UCSD-AML1 (cell line): Measurements from ENCODE around the gene SPATA20.

Experiments used
- DNase-seq: peaks from one replicate; lab custom pipeline; 2025; ENCODE audit not compliant: unreplicated experiment; lab: John Stamatoyannopoulos, UW

Gene SPATA20

GRCh38 chr17:50547035-50547735 is at the start of gene SPATA20:
Gene SPATA20 (plus strand): TSS chr17:50547174. CDS start chr17:50547209, 35 bp downstream.
- peak; percentile 92 for DNase-seq

- no peak for DNase-seq
Measured at GRCh38 chr17:50498021-50498874, 48.7 kb upstream of the SPATA20 start.

- DNase-seq: no peak
Measured at GRCh38 chr17:50499270-50499669, 47.7 kb upstream of the SPATA20 start.

- no peak for DNase-seq
Measured at GRCh38 chr17:50499721-50500120, 47.3 kb upstream of the SPATA20 start.

- no peak for DNase-seq
Measured at GRCh38 chr17:50501054-50501453, 45.9 kb upstream of the SPATA20 start.

- no peak for DNase-seq
Measured at GRCh38 chr17:50502301-50502990, 44.5 kb upstream of the SPATA20 start.

GRCh38 chr17:50505591-50506130 is 41.3 kb upstream of the SPATA20 start:
- peak; percentile 40 for DNase-seq

- DNase-seq: no peak
Measured at GRCh38 chr17:50506298-50506697, 40.7 kb upstream of the SPATA20 start.

GRCh38 chr17:50507871-50508572 is 39.0 kb upstream of the SPATA20 start, which contains the start of gene MYCBPAP:
Gene MYCBPAP (plus strand): TSS chr17:50508439. CDS start chr17:50508675, 236 bp downstream.
- DNase-seq: no peak

GRCh38 chr17:50508573-50509460 is 38.2 kb upstream of the SPATA20 start:
- DNase-seq: no peak

GRCh38 chr17:50511058-50511457 is 35.9 kb upstream of the SPATA20 start:
- DNase-seq: no peak

- DNase-seq: no peak
Measured at GRCh38 chr17:50513495-50513894, 33.5 kb upstream of the SPATA20 start.

- DNase-seq: no peak
Measured at GRCh38 chr17:50514388-50514787, 32.6 kb upstream of the SPATA20 start.

- DNase-seq: no peak
Measured at GRCh38 chr17:50514936-50515702, 31.9 kb upstream of the SPATA20 start.

- DNase-seq: no peak
Measured at GRCh38 chr17:50517011-50517410, 30.0 kb upstream of the SPATA20 start.

- DNase-seq: no peak
Measured at GRCh38 chr17:50517504-50518383, 29.2 kb upstream of the SPATA20 start.

GRCh38 chr17:50518384-50519023 is 28.5 kb upstream of the SPATA20 start:
- DNase-seq: no peak
